GM23248 (cell line): Measurements from ENCODE around the gene DAB2IP. TPM values are rescaled to one million over a fixed set of nuclear protein-coding genes. Genes with fewer than 3 reads are reported as not detected.
A peak's percentile ranks its signal among the peaks of the same experiment; 100 is the strongest.

ENCODE experiments used
- DNase-seq: peaks from one replicate; pipeline ENCODE4 v3.0.0-alpha.2; 2015
- H2AFZ ChIP-seq: fragments of 200-600 bp; sonication (generic); 2 replicates; pipeline ENCODE4 v1.6.1; 2016; ENCODE audit warnings: antibody characterized with exemption
- H3F3A ChIP-seq: fragments of 200-600 bp; sonication (generic); 2 replicates; pipeline ENCODE4 v1.6.1; 2016; ENCODE audit warnings: mild to moderate bottlenecking, antibody characterized with exemption, mixed run types; ENCODE audit not compliant: insufficient read depth
- H3K27ac ChIP-seq: fragments of 200-600 bp; sonication (generic); 2 replicates; pipeline ENCODE4 v1.5.1; 2016; ENCODE audit warnings: mild to moderate bottlenecking
- H3K27me3 ChIP-seq: fragments of 200-600 bp; sonication (generic); replicated peaks from 2 replicates; pipeline ENCODE4 v1.6.1; 2016; ENCODE audit warnings: mild to moderate bottlenecking; ENCODE audit not compliant: insufficient read depth
- H3K36me3 ChIP-seq: fragments of 200-600 bp; sonication (generic); 2 replicates; pipeline ENCODE4 v1.6.1; 2016; ENCODE audit warnings: low read depth, mild to moderate bottlenecking
- H3K4me1 ChIP-seq: fragments of 200-600 bp; sonication (generic); 2 replicates; pipeline ENCODE4 v1.6.1; 2016; ENCODE audit warnings: mild to moderate bottlenecking; ENCODE audit not compliant: insufficient read depth
- H3K4me2 ChIP-seq: fragments of 200-600 bp; sonication (generic); one replicate; pipeline ENCODE4 v1.6.1; 2016; ENCODE audit warnings: mild to moderate bottlenecking; ENCODE audit not compliant: unreplicated experiment
- H3K4me3 ChIP-seq: fragments of 200-600 bp; sonication (generic); 2 replicates; pipeline ENCODE4 v1.5.1; 2016; ENCODE audit warnings: mild to moderate bottlenecking
- H3K79me2 ChIP-seq: fragments of 200-600 bp; sonication (generic); 2 replicates; pipeline ENCODE4 v1.6.1; 2016; ENCODE audit warnings: mild to moderate bottlenecking; ENCODE audit not compliant: insufficient read depth
- H3K9ac ChIP-seq: fragments of 200-600 bp; sonication (generic); 2 replicates; pipeline ENCODE4 v1.6.1; 2016; ENCODE audit warnings: mild to moderate bottlenecking
- H3K9me2 ChIP-seq: fragments of 200-600 bp; sonication (generic); 2 replicates; pipeline ENCODE4 v1.6.1; 2016; ENCODE audit warnings: mixed run types, mild to moderate bottlenecking, moderate library complexity; ENCODE audit not compliant: insufficient read depth
- H3K9me3 ChIP-seq: fragments of 200-600 bp; sonication (generic); one replicate; pipeline ENCODE4 v1.6.1; 2017; ENCODE audit warnings: low read depth
- H4K20me1 ChIP-seq: fragments of 200-600 bp; sonication (generic); 2 replicates; pipeline ENCODE4 v1.6.0; 2016; ENCODE audit not compliant: insufficient read depth
- EZH2 ChIP-seq: fragments of 200-600 bp; sonication (generic); IDR thresholded peaks from 2 replicates; pipeline ENCODE4 v1.6.1; 2018; ENCODE audit warnings: antibody characterized with exemption, mild to moderate bottlenecking; ENCODE audit not compliant: insufficient read depth, poor library complexity, severe bottlenecking
- EZH2phosphoT487 ChIP-seq: fragments of 200-600 bp; sonication (generic); IDR thresholded peaks from 2 replicates; pipeline ENCODE4 v1.6.1; 2018; ENCODE audit warnings: antibody characterized with exemption, moderate library complexity, mild to moderate bottlenecking, low read depth; ENCODE audit not compliant: insufficient read depth
- WGBS, 2 experiments: methylation state at CpG; one replicate each; pipeline ENCODE4 v1.1.6; 2015 to 2017; ENCODE audit warnings: low lambda C conversion rate in 2 of 2, low coverage in 1 of 2; ENCODE audit errors: missing lambda C conversion rate in 2 of 2; 5-methylcytosine and 5-hydroxymethylcytosine counted together
- in situ Hi-C: fragments of 300-500 bp; cut with MboI; formaldehyde crosslinking; loops from 2 replicates; pipeline ENCODE4 v1.15.0; 2020
- polyA plus RNA-seq: library from polyadenylated mRNA; unstranded; fragments of >200 nt; fragmentation: Nextera tagmentation; extraction: Ambion mirVana; gene quantifications from 2 replicates; pipeline ENCODE4 v1.2.1, GENCODE V29; 2016
- total RNA-seq: library from RNA; depleted of rRNA; stranded (reverse); fragments of >200 nt; shearing (Covaris generic); gene quantifications from 2 replicates; pipeline ENCODE4 v1.2.3, GENCODE V29; 2014

The DAB2IP gene
- total and polyA plus RNA-seq, 2 experiments from 2014 or later: 2.6 to 19.7 TPM

DNA sequence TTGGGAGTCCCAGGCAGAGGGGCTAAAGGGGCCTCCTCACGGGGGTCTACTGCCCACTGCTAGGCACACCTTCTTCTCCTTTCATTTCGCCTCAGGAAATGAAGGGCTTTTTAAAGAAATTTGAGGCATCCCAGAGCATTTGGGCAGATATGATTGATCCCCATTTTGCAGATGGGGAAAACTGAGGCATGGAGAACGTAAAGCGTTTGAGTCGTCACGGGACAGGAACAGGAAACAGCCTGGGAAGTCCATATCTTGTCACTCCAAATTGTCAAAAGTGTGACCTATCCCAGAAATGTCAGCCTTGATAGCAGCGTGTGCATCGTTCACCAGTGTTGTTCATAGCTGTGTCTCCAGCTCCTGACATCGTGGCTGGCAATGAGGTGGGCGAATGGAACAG lies 98.2 kb downstream of the DAB2IP start:
- 96% methylated on average over 10 of the region's 10 CpGs for WGBS, 2 experiments
- Histone ChIP-seq H3K9me3 (no peaks in the 10 kb centered on the region), H3K27ac (peak overlapping the region; percentile 61), H3K4me1 (peaks cover 19% of the 10 kb centered on the region), H3K27me3 (no peaks in the 10 kb centered on the region), H3F3A (peaks cover 17% of the 10 kb centered on the region), H3K79me2 (peaks cover 35% of the 10 kb centered on the region), H3K4me3 (no peak overlapping the region), H3K36me3 (no peaks in the 10 kb centered on the region), H3K9me2 (no peaks in the 10 kb centered on the region), H3K4me2 (peak overlapping the region; percentile 2), H4K20me1 (no peaks in the 10 kb centered on the region), H3K9ac (peak overlapping the region; percentile 54), H2AFZ (no peak overlapping the region)
- TF ChIP-seq EZH2: no peak
- no peak for TF ChIP-seq EZH2phosphoT487
- in situ Hi-C loops: no loop called here
- DNase-seq: no peak

DNA sequence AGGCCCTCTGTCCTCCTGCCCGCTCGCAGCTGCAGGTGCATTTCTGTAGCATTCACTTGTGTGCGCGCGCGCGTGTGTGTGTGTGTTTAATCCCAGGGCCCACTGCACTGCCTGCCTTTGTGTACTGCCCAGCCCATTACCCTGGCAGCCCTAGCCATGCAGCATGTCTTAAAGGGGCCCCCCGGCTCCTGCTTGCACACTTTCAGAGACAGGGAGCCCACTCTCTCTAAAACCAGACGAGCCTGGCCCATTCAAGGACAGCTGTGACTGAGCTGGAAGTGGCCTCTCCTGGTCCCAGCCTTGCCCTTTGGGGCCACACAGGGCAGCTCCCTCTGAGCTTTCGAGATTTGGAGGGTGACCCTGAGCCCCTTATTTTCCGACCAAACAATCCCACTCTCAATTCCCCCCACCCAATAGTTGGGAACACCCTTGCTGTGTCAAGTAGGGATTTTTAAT lies 98.9 kb downstream of the DAB2IP start:
- WGBS, 2 experiments: 92 to 98% methylated on average over 11 of the region's 11 CpGs
- Histone ChIP-seq H3K79me2 (peaks cover 35% of the 10 kb centered on the region), H3K36me3 (no peaks in the 10 kb centered on the region), H3K9ac (no peak overlapping the region), H4K20me1 (no peaks in the 10 kb centered on the region), H3K4me2 (no peak overlapping the region), H3F3A (peaks cover 17% of the 10 kb centered on the region), H3K4me1 (peaks cover 14% of the 10 kb centered on the region), H3K9me3 (no peaks in the 10 kb centered on the region), H3K9me2 (no peaks in the 10 kb centered on the region), H3K27me3 (no peaks in the 10 kb centered on the region), H3K27ac (no peak overlapping the region), H3K4me3 (no peak overlapping the region), H2AFZ (no peak overlapping the region)
- in situ Hi-C loops: no loop called here
- DNase-seq: no peak
- no peak for TF ChIP-seq EZH2
- no peak for TF ChIP-seq EZH2phosphoT487

DNA sequence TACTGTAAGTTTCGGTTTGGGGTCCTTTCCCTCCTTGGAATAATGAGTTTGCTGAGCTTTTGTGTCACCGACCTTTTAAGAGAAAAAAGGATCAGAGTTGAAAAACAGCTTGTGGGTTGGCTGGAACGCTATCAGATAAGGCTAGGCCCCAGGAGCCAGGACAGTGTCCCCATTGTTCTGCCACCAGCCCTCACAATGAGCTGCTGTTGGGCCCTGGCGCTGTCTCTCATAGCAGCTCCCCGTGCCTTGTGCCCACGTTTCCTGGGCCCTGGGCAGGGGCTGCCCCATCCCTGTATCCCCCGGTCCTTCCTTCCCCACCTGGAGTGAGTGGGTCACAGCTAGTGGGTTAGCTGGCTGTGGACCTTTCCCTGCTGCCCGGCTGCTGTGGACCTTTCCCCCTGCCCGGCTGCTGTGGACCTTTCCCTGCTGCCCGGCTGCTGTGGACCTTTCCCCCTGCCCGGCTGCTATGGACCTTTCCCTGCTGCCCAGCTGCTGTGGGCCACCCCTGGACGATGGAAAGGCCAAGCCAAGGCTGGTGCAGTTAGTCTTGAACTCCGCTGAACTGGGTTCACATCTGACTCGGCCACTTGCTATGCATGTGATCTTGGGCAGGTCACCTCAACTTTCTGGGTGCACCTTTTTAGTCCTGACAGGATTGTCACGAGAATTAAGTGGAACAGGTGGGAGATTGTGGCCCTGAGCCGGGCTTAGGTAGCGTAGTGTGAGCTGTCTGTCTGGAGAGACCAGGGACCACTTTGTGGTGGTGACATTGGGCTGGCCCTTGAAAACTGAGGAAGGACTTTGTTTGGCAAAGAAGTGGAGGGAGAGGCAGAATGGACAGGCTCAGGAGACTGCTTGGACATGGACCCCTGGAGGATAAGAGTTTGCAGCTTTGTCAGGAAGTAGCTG lies 99.5 kb downstream of the DAB2IP start:
- Histone ChIP-seq H3K27ac (no peak overlapping the region), H3K36me3 (no peaks in the 10 kb centered on the region), H3K9me2 (no peaks in the 10 kb centered on the region), H3K9me3 (no peaks in the 10 kb centered on the region), H3K79me2 (peaks cover 35% of the 10 kb centered on the region), H3K4me3 (no peak overlapping the region), H2AFZ (no peak overlapping the region), H3K27me3 (no peaks in the 10 kb centered on the region), H3K9ac (no peak overlapping the region), H4K20me1 (no peaks in the 10 kb centered on the region), H3F3A (peaks cover 17% of the 10 kb centered on the region), H3K4me2 (no peak overlapping the region), H3K4me1 (peaks cover 14% of the 10 kb centered on the region)
- TF ChIP-seq EZH2phosphoT487: no peak
- TF ChIP-seq EZH2: no peak
- in situ Hi-C loops: no loop called here
- 92 to 93% methylated on average over 16 to 17 of the region's 17 CpGs for WGBS, 2 experiments
- DNase-seq: no peak

DNA sequence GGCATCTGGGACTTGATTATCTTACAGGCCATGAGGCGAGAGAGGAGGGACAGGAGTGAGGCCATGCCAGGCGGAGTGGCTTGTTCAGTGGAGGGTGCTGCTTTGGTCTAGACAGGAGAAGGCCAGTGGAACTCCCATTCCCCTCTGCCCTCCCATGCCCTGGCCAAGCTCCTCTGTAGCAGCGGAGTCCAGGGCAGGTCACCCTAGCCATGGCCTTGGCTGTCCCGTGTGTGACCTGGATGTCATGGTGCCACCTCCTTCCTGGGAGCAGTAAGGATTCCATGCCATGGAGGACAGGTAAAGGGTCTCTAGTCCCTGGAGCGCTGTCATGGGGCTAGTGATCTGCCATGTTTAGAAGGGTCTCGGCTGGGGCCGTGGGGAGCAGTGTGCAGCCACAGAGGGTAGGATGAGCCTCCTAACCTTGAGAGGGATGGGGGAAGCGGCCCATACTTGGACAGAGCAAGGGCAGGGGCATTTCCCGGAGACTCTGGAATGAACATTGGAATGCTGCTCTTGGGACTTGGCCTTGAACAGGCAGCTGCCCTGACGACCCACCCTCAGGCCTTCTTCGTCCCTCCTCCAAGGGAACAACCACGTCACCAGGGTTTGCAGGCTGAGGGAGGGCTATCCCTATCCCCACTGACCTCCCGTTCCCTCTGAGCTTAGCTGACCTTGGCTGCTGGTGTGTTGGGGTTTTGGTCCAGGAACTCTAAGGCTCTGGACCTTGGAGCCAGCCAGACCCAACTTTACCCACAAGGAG lies 100.4 kb downstream of the DAB2IP start:
- H3K4me1 ChIP-seq: peaks cover 14% of the 10 kb centered on the region
- no peaks in the 10 kb centered on the region for H3K9me3 ChIP-seq
- no peaks in the 10 kb centered on the region for H4K20me1 ChIP-seq
- H3K4me2 ChIP-seq: no peak overlapping the region
- H3K27me3 ChIP-seq: no peaks in the 10 kb centered on the region
- no peak overlapping the region for H3K27ac ChIP-seq
- H3K36me3 ChIP-seq: no peaks in the 10 kb centered on the region
- H3K4me3 ChIP-seq: no peak overlapping the region
- DNase-seq: no peak
- peaks cover 35% of the 10 kb centered on the region for H3K79me2 ChIP-seq
- TF ChIP-seq EZH2: no peak
- no peak overlapping the region for H2AFZ ChIP-seq
- peaks cover 17% of the 10 kb centered on the region for H3F3A ChIP-seq
- in situ Hi-C loops: no loop called here
- no peaks in the 10 kb centered on the region for H3K9me2 ChIP-seq
- WGBS, 2 experiments: 82 to 84% methylated on average over 13 of the region's 13 CpGs
- H3K9ac ChIP-seq: no peak overlapping the region
